Smooth muscle cell of bladder (primary cell): ENCODE measurements around the gene MAGED4. TPM values are rescaled to one million over a fixed set of nuclear protein-coding genes. Genes with fewer than 3 reads are reported as not detected.

Experiments used
- total RNA-seq: library from RNA; depleted of rRNA; stranded (reverse); fragments of >200 nt; gene quantifications from 2 replicates; pipeline ENCODE4 v1.2.3, GENCODE V29; 2014

MAGED4 gene
- total RNA-seq, result 43.0 and 45.2 TPM in 2 replicates

GRCh38 chrX:52184440-52185077, at the start of gene MAGED4:
TSS of gene MAGED4 (plus strand) at chrX:52184888. CDS start at chrX:52185923, 1,035 bp downstream.

Other genes with a start within 250 kb of the MAGED4 start
- gene MAGED4B, start 115.7 kb upstream of the MAGED4 start, total RNA-seq, result 25.2 and 38.0 TPM in 2 replicates
- not detected in 2 replicates for gene XAGE2, start 184.1 kb downstream of the MAGED4 start, total RNA-seq